Superior temporal gyrus (tissue), 1 donor: Measurements from ENCODE around the gene GLI3.

Source experiments
- DNase-seq: peaks from one replicate; pipeline ENCODE4 v3.0.0-alpha.2; 2016; ENCODE audit errors: extremely low spot score

GLI3 gene

DNA sequence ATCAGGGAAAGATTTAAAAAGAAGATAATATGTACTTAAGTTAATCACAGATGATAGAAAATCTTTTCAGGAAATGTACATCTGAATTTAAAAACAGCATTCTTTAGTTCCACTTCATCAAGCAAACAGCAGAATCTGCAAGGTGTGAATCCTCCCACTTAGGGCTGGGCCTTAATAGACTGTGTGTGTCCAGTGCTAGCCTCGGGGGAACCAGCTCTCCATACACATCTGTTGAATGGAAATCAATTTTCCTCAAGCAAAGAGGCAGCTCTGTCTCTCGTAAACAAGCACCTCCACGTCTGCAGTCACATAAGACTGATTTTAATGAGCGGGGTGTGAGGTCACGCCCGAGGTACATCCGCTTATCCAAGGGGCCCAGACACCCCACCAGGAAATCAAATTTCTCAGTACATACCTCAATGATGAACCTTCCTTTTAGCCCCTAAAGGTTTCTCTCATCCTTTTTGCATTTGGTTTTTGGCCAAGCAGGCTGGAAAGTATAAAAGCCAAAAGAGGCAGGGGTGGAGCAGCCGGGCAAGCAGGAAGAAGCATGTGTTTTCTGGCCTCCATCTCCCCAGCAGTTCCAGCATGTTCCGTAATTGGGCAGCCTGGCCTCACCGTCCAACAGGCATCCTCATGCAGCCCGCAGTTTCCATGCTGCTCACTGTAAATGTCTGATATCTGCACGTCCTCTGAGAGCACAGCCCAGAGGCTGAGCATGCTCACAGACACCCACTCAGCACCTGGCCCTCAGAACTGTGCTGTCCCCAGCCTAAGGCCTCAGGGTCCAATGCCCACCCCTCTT, 131.3 kb downstream of the GLI3 start:
- no peak for DNase-seq

DNA sequence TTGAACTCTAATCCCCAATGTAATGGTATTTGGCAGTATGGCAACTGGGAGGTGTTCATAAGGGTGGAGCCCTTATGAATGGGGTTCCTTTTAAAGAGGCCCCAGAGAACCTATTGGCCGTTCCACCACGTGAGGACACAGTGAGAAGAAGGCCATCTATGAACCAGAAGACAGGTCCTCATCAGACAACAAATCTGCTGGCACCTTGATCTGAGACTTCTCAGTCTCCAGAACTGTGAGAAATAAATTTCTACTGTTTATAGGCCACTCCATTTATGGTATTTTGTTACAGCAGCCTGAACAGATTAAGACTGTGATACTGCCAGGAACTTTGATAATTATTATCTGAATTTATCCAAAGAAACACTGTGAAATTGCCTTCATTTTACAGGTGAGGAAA, 132.3 kb downstream of the GLI3 start:
- no peak for DNase-seq

DNA sequence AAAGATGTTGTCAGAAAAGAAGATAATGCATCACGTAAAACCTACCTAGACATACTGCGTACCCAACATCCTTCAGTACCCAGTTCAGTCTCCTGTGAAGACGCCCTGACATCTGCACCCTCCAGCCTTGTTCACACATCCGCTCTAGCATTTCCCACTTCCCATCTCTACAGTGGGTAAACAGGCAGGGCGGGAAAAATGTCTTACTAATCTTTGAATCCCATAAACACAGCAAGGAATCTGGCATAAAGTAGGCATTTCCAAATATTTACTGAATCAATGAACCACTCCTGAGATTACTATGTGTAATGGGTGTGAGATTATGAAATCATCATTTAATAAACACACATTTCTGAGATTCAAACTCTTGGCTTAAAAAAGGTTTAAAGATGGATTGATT, 132.8 kb downstream of the GLI3 start:
- no peak for DNase-seq

DNA sequence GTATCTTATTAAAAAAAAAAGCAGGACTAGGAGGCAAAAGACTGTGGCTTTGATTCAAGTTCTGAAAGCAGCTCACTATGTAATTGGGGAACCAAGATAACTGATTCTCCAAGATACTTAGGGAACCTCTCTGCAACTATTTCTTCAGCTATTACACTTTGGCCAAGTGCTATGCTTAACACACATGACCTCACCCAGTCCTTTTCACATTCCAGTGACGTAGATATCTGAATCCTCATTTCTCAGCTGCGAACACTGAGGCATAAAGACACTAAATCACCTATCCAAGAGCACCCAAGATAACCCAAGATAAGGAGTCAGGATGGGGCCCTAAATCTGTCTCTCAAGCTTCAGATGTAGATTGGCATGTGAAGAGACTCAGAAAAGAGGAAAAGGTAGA, 133.6 kb downstream of the GLI3 start:
- no peak for DNase-seq

DNA sequence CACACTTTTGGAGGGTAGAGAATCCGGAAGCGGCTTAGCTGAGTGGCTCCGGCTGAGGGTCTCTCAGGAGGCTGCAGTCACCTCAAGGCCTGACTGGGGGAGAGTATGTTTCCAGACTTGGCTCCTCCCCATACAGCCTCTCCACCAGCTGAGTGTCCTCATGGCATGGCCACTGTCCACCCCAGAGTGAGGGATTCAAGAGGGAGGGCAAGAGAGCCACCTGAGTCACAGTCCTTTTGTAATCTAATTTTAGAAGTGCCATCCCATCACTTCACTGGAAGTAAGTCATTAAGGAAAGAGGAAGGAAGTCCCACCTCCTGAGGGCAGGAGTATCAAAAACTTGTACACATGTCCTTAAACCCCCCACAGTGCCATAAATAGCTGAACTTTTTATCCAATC, 134.0 kb downstream of the GLI3 start:
- no peak for DNase-seq

DNA sequence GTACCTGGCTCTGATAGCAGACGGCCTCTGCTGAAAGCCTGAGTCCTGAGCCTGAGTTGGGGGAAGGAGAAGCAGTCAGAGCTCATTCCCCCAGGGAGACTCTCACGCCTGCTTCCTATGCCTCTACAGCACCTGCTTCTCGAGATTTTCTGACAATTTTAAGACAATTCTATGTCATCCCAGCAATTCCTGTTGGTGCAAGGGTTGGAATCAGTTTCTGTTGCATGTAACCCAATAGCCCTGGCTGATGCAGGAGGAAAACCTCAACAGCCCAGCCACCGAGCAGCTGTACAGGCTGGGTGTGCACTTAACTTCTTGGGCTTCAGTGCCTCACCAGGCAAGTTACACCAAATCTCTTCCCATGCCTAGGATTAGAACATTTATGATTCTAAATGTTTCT, 134.7 kb downstream of the GLI3 start:
- DNase-seq = no peak

DNA sequence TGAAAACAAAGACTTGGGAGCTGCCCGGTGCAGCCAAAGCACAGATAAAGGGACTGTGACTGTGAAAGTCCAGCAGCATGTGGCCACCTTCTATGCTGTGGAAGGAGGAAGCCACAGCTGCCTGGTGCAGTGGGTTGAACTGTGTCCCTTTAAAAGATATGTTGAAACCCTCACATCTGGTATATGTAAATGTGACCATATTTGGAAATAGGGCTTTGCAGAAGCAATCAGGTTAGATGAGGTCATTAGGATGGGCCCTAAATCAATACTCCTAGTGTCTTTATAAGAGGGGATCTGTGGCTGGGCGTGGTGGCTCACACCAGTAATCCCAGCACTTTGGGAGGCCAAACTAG, 136.9 kb downstream of the GLI3 start:
- no peak for DNase-seq

DNA sequence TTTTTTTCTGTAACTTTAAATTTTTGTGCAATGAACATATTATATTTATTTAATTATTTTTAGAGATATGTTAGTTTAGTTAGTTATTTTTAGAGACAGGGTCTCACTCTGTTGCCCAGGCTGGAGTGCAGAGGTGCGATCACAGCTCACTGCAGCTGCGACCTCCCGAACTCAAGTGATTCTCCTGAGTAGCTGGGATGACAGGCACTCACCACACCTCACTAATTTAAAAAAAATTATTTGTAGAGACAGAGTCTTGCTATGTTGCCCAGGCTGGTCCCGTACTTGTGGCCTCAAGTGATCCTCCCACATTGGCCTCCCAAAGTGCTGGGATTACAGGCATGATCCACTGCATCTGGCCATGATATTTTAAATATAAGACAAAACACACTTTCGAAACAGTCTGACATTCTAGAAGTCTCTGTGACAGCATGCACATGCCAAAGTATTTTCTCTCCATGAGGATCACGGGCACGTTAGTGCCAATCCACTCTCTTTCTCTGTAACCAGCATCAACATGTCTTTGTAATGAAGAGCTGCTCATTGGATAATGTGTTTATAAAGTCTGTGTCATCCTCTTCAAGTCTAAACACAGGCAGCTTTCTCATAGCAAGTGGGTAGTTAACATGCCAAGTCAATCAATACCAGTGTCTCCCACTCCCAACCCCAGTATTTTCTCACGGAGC, 137.4 kb downstream of the GLI3 start:
- no peak for DNase-seq

DNA sequence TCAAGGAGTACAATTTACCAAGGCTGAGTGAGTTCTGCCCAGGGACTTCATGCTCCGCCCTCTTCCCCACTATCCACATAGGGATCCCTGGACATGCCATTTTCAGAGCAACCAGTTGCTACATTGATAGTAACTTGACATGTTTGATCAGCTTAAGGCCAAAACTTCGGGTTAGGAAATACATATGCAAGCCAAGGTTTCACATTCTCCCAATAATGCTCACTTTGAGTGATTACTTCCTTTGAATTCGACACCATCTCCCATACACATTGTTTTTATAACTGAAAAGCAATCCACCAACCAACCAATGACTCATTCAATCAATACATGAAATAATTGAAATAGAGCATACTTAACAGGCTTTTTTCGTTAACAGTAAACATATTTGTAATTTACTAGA, 137.9 kb downstream of the GLI3 start:
- no peak for DNase-seq

DNA sequence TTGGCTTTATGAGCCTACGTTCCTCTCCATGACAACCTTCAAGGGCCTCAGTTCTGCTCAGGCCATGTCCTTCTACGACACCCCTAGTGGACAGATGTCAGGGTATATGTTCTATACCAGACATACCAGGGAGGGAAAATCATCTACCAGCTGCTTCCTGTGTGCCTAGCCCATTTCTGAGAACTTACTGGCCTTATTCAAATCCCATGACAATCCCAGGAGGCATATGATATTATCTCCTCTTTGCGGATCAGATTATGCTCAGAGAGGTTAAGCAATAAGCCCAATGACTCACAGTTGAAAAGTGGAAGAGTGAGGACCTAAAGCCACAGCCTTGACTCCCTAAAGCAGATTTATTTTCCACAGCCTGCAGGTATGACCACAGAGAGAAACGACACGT, 139.3 kb downstream of the GLI3 start:
- DNase-seq = no peak

DNA sequence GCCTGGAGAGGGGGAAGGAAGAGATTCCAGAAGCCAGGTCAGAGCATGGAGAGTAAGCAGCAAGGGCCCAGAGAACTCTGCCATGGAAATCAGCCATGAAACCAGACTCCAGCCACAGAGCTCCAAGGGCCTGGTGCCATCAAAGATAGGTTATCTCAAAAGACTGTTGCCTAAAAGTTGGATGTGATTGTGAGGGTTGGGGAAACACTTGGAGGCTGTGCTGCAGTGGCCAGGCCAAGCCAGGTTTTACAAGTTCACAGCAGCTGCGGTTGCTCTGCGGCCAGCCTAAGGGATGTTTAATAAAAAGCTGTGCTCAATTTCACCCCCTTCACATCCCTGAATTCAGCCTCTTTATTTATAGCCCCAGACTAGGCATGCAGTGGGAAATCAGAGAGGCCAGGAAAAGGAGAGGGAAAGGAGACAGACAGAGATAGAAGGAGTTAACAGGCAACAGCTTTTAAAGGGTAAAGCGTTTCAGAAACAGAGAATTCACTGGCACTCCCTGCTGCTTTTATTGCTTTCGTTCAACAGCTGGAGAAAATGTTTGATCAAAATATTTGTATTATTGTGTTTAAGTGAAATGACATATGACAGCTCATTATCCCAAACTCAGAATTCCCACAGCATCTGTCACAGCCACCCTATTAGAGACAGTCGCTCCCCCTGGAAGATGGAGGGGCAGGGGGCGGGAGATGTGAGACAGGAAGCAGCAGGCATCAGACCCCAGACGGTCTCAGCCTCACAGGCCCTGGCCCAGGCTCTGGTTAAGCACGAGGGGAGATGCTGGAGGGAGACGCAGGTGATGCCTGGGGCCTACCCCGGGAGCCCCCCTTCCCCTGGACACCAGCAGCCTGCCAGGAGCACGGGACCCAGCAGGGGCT, 140.1 kb downstream of the GLI3 start:
- no peak for DNase-seq

DNA sequence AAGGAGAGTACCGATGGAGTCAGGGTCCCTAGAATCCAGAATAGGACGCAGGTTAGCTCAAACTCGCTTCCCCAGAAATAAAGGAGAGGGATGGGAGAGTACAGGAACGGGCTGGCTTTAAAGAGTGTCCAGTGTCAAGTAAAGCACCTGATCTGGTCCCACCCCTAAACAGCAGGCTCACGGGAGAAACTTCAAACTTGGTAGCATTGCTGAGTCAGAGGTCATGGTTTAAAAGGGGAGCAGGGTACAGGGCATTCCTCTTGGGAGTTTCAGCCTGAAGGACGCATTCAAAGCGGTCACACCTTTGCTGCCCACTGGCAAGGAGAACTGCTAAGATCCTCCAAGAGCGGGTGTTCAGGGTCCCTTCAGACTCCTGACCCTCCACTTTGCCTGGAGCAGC, 140.7 kb downstream of the GLI3 start:
- no peak for DNase-seq

DNA sequence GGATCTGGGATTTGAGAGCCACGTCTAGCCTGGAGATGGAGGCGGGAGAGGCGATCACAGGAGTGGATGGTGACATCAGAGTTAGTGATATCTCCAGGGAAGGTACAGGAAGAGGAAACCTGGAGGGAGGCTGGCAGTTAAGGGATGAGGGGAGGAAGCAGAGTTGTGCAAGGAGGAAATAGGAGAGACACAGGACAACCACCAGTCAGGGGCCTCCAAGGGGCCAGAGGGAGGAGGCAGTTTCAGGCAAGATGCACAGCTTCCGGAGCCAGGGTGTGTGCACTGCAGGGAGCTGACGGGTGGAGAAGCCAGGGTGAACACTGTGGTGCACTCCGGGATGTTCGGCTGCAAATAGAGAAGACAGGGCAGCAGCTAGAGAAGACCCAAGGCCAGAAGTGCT, 141.2 kb downstream of the GLI3 start:
- no peak for DNase-seq

DNA sequence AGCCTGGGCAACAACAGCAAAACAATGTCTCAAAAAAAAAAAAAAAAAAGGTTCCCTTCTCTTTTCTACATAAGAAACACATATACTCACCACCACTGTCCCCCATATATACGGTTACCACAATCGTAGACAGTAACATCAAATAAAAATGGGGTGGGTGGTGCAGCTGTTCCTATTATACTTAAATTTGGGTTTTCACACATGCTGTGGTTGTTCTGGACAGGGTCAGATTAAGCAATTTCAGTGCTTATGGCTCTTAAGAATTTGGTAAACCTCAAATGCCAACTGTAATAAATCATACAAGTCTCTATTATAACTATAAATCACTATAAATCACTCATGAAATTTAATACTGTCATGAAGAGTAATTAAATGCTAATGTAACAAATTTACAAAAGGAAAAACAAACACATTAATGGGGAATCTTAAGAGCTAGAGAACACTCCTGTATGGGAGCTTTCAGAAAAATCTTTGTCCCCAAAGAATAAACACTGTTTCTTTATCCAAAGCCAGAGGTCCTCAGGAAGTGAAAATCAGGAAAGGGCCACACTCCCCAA, 143.6 kb downstream of the GLI3 start:
- no peak for DNase-seq

DNA sequence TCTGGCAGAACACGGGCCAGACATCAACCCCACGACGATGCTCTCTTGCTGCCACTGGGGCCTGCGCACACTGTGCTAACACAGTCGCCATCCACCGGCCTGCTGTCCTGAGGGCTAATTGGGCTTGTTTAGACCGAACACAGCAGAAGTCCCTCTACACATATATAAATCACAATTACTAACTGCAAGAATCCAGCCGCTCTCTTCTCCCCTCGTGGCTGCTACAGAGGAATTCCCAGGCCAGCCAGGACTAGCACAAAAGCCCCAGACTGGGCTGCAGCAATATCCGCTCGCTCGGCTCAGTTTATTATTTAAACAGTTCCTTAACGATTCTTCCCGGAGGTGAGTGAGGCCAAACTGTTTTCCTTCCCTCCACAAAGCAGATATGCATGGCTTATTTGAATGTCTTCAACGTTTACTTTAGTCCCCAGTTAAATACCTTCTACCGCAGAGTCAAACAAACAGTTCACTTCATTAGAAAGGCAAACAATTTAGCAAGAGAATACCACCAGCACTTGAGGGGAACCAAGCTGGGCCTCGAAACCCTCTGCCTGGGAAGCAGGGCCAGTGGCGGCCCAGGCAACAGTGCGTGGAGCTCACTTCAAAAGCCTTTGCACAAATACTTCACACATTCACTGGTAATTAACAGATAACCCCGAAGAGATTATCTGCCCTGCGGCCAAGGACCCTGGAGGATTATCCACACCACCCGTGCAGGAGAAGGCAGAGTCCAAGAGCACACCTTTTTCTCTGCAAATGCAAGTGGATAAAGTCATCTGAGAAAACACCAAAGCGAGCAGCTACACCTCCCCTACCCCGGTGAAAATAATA, 145.3 kb downstream of the GLI3 start:
- DNase-seq = no peak

DNA sequence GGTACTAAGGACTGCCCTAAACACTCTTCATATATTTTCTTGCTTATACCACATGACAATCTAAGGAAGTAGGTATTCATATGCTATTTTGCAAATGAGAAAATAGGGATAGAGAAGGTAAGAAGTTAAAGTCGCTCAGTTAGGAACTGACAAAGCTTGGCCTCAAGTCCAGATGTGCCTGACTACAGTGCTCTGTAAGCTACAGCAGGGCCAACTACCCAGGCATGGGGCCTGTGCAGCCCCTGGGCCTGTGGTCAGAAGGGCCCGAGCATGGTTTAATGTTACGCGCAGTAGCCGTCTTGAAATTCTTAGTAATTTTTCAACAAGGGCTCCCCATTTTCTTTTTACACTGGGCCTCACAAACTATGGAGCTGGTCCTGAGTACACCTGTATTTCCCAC, 146.2 kb downstream of the GLI3 start:
- DNase-seq = no peak

DNA sequence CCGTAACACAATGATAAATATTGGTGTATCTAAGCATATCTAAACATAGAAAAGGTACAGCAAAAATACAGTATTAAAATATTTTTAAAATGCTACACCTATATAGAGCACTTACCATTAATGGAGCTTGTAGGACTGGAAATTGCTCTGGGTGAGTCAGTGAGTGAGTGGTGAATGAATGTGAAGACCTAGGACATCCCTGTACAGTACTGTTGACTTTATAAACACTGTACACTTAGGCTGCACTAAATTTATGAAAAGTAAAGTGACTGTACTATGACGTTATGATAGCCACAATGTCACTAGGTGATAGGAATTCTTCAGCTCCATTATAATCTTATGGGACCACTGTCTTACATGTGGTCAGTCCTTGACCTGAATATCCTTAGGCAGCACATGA, 147.0 kb downstream of the GLI3 start:
- DNase-seq = no peak

DNA sequence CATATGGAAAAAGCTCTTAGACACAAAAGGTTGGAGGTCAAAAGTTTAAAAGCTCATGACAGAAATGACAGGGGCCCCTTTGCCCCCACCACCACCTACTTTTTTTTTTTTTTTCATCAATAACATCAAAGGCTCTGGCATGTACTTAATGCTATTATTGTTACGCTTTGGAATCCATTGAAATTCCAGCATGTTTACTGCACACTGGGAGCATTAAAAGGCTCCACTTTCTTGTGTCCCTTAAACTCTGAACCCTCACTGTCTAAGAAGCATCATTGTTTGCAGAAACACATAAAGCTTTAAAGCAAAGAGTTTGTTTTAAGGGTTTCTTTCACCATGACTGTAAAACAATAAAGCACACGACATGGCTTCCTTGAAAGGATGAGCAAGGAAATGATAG, 149.4 kb downstream of the GLI3 start:
- DNase-seq = no peak

DNA sequence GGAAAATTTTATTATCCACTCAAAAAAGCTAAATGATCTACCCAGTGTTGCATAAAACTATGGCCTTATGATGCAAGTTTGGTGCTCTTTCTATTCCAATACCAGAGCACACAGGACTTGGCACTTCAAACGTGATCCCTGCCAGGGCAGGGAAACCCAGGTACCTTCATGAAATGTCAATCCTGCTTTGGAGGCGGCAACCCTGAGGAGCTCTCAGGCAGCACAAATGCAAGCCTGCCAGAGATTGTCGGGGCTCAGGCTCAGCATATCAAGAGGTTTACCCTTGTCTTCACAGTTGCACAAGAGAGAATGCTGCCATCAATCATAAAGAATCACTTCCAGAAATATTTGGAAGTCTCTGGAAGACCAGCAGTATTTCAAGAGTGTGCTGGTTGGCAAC, 151.5 kb downstream of the GLI3 start:
- no peak for DNase-seq

DNA sequence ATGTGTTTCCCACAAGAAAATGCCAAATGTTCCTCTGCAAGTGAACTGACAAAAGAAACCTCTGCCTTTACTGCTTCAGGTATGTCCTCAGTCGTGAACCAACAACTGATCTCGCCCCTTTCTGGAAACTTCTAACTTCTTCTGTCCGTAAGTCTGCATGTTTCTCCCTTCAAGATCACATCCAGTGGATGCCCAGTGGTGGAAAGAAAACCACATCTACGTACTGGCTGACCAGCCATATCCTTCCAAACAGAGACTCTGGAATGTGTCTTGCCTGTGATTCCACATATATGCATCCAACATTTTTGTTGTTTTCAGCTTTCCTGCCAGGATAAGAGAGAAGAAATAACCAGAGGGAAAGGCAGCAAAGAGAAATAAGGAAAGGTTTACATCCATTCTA, 152.7 kb downstream of the GLI3 start:
- no peak for DNase-seq

DNA sequence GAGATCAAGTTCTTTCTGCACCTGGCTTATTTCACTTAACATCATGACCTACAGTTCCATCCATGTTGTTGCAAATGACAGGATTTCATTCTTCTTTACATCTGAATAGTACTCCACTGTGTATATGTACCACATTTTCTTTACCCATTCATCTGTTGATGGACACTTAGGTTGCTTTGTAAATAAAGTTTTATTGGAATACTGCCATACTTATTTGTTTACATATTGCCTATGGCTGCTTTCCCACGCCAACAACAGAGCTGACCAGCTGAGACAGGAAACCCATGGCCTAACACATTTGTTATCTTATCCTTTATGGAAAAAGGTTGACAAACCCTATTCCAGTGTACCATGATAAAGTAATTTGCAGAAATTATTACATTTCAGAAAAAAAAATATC, 153.7 kb downstream of the GLI3 start:
- DNase-seq = no peak

DNA sequence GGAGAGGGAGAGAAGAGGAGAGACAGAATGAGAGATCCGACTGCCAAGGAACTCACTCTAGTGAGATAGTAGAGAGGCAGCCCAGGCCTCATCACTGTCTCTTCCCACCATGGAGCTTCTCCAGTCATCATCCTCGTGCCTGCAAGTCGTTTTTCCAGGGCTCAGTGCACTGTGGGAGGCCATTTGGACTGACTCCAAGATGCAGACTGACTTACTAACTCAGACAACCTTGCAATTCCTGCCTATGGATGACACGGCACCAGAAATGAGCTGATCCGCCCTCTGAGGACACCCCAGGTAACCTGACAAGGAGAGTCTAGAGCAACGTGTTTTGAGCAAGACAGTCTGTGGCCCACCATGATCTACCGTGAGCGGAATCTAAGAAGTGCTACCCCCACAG, 154.9 kb downstream of the GLI3 start:
- DNase-seq = no peak
